Measurements from ENCODE around the gene PSMC3IP. TPM values are rescaled to one million over a fixed set of nuclear protein-coding genes. Genes with fewer than 3 reads are reported as not detected.

Gene PSMC3IP
- total RNA-seq, 2 experiments from 2014 or later, result 2.6 to 3.4 TPM

DNA sequence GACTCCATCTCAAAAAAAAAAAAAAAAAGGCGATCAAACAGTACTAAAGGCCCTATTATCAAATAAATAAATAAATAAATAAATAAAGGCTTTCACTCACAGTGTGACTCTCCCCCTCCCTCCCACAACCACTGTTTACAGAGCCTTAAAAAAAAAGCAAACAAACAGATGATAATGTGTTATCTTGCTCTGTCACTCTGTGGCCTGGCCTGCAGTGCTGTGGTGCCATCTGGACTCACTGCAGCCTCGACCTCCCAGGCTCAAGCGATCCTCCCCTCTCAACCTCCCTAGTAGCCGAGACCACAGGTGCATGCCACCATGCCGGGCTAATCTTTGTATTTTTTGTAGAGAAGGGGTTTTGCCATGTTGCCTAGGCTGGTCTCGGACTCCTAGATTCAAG is 49.6 kb downstream of the PSMC3IP start:
- H3K4me1 Mint-ChIP-seq (ENCODE audit: low read depth), result peaks cover 33% of the 10 kb centered on the region
- intact Hi-C loops (cut with DNase I, micrococcal nuclease), result loop anchor here in 1 of 2 experiments (5.0 kb wide), 1 partner anchor 501 kb away; no protein-coding TSS in a partner anchor
- TF ChIP-seq, protein P1, sequence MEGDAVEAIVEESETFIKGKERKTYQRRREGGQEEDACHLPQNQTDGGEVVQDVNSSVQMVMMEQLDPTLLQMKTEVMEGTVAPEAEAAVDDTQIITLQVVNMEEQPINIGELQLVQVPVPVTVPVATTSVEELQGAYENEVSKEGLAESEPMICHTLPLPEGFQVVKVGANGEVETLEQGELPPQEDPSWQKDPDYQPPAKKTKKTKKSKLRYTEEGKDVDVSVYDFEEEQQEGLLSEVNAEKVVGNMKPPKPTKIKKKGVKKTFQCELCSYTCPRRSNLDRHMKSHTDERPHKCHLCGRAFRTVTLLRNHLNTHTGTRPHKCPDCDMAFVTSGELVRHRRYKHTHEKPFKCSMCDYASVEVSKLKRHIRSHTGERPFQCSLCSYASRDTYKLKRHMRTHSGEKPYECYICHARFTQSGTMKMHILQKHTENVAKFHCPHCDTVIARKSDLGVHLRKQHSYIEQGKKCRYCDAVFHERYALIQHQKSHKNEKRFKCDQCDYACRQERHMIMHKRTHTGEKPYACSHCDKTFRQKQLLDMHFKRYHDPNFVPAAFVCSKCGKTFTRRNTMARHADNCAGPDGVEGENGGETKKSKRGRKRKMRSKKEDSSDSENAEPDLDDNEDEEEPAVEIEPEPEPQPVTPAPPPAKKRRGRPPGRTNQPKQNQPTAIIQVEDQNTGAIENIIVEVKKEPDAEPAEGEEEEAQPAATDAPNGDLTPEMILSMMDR (IDR thresholded peaks at IDR 0.05), result no peak
- H3K9me3 Mint-ChIP-seq, result no peaks in the 10 kb centered on the region
- H3K27ac Mint-ChIP-seq, result no peak overlapping the region
- Histone ChIP-seq H3K36me3 (ENCODE audit: insufficient read depth, low read length) (no peaks in the 10 kb centered on the region), H3K4me1 (ENCODE audit: insufficient read depth, low read length) (peaks cover 45% of the 10 kb centered on the region), H3K9me3 (ENCODE audit: control insufficient read depth in 1 of 2, insufficient read depth in 1 of 2, low read length in 2 of 2) (no peaks in the 10 kb centered on the region), H3K4me3 (ENCODE audit: low read length) (no peak overlapping the region), H3K27ac (ENCODE audit: low read depth in 1 of 2, low read length in 2 of 2) (no peak overlapping the region), H3K27me3 (ENCODE audit: control insufficient read depth in 1 of 2, insufficient read depth in 2 of 2, low read length in 2 of 2) (no peaks in the 10 kb centered on the region)
- H3K4me3 Mint-ChIP-seq, result no peak overlapping the region
- peaks cover 3% of the 10 kb centered on the region for H3K27me3 Mint-ChIP-seq
- ATAC-seq (ENCODE audit: poor library complexity), result no peak
- ChIA-PET POLR2A (interaction anchor here (0.7 kb wide), 1 partner anchor 8 kb away, joined by 5 read pairs; the partner anchor contains the start of gene NAGLU), CTCF (interaction anchor here (0.7 to 2.2 kb wide), 8 partner anchors 8 to 216 kb away, joined by 3 to 13 read pairs (median 4); partner anchors contain the start of gene NAGLU)
- H3K36me3 Mint-ChIP-seq (ENCODE audit: low read depth), result no peaks in the 10 kb centered on the region
- no peak for DNase-seq

DNA sequence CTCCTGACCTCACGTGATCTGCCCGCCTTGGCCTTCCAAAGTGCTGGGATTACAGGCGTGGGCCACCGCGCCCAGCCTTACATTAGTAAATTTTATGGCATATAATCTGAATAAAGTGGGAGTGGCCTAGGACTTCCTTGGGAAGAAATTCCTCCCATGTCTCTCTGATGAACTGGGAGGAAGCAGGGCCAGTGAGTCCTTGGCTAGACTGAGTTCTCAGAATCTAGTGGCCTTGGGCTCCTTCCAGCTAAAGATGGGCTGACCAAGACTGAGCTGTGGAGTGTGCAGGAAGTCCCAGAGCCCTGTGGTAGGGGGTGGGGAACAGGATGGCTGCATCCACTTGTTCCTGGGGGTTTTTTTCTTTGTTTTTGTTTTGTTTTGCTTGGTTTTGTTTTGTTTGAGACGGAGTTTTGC is 51.5 kb downstream of the PSMC3IP start:
- TF ChIP-seq, protein P1 (IDR thresholded peaks at IDR 0.05), result no peak
- Histone ChIP-seq H3K4me3 (ENCODE audit: low read length) (no peak overlapping the region), H3K27me3 (ENCODE audit: control insufficient read depth in 1 of 2, insufficient read depth in 2 of 2, low read length in 2 of 2) (no peaks in the 10 kb centered on the region), H3K4me1 (ENCODE audit: insufficient read depth, low read length) (peaks cover 32% of the 10 kb centered on the region), H3K27ac (ENCODE audit: low read depth in 1 of 2, low read length in 2 of 2) (no peak overlapping the region), H3K36me3 (ENCODE audit: insufficient read depth, low read length) (peaks cover 5% of the 10 kb centered on the region), H3K9me3 (ENCODE audit: control insufficient read depth in 1 of 2, insufficient read depth in 1 of 2, low read length in 2 of 2) (no peaks in the 10 kb centered on the region)
- CTCF ChIA-PET, result no interaction called here
- Mint-ChIP-seq H3K27ac (no peak overlapping the region), H3K4me1 (ENCODE audit: low read depth) (peaks cover 24% of the 10 kb centered on the region), H3K9me3 (no peaks in the 10 kb centered on the region), H3K4me3 (no peak overlapping the region), H3K27me3 (peaks cover 3% of the 10 kb centered on the region), H3K36me3 (ENCODE audit: low read depth) (no peaks in the 10 kb centered on the region)
- POLR2A ChIA-PET, result no interaction called here
- no peak for DNase-seq
- ATAC-seq (ENCODE audit: poor library complexity), result no peak
- intact Hi-C loops (cut with DNase I, micrococcal nuclease), result loop anchor here in 1 of 2 experiments (5.0 kb wide), 1 partner anchor 499 kb away; no protein-coding TSS in a partner anchor

DNA sequence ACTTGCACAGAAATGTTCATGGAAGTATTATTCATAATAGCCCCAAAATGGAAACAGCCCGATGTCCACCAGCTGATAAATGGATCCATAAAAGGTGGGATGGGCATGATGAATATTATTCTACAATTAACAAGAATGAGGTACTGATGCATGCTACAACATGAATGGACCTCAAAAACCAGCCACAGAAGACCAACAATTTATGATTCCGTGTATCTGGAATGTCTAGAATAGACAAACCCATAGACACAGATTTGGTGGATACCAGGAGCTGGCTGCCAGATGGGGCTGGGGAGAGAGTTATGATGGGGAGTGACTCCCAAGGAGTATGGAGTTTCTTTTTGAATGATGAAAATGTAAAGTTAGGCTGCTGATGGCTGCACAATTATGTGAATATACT is 52.3 kb downstream of the PSMC3IP start:
- Mint-ChIP-seq H3K27me3 (peaks cover 3% of the 10 kb centered on the region), H3K4me3 (no peak overlapping the region), H3K27ac (no peak overlapping the region), H3K9me3 (no peaks in the 10 kb centered on the region), H3K4me1 (ENCODE audit: low read depth) (peaks cover 16% of the 10 kb centered on the region), H3K36me3 (ENCODE audit: low read depth) (no peaks in the 10 kb centered on the region)
- TF ChIP-seq, protein P1 (IDR thresholded peaks at IDR 0.05), result no peak
- Histone ChIP-seq H3K27ac (ENCODE audit: low read depth in 1 of 2, low read length in 2 of 2) (no peak overlapping the region), H3K27me3 (ENCODE audit: control insufficient read depth in 1 of 2, insufficient read depth in 2 of 2, low read length in 2 of 2) (no peaks in the 10 kb centered on the region), H3K4me3 (ENCODE audit: low read length) (no peak overlapping the region), H3K36me3 (ENCODE audit: insufficient read depth, low read length) (peaks cover 7% of the 10 kb centered on the region), H3K4me1 (ENCODE audit: insufficient read depth, low read length) (peaks cover 23% of the 10 kb centered on the region), H3K9me3 (ENCODE audit: control insufficient read depth in 1 of 2, insufficient read depth in 1 of 2, low read length in 2 of 2) (no peaks in the 10 kb centered on the region)
- intact Hi-C loops (cut with DNase I, micrococcal nuclease), result loop anchor here in 1 of 2 experiments (5.0 kb wide), 1 partner anchor 498 kb away; no protein-coding TSS in a partner anchor
- POLR2A ChIA-PET, result no interaction called here
- DNase-seq (no peak), ATAC-seq (ENCODE audit: poor library complexity) (no peak)
- CTCF ChIA-PET, result interaction anchor here (1.7 kb wide), 1 partner anchor 97 kb away, joined by 4 read pairs; no protein-coding TSS in a partner anchor

Data from CD4-positive, alpha-beta T cell (primary cell).